Natural killer cell (primary cell): Measurements from ENCODE around the gene GBF1. TPM values are rescaled to one million over a fixed set of nuclear protein-coding genes. Genes with fewer than 3 reads are reported as not detected.

Experiments used
- ATAC-seq, 3 donors: fragments of 150-1000 bp in 2 of 3; fragments of 200-7000 bp in 1 of 3; cut with Tn5 transposase; 1 replicate in 1 of 3; 2 replicates in 2 of 3; pipeline ENCODE4 v1.10.0; 2021; ENCODE audit warnings: mild to moderate bottlenecking in 2 of 3, moderate library complexity in 2 of 3
- DNase-seq, 2 donors: peaks; one replicate each; pipeline versions ENCODE4 v3.0.0 to v3.0.0-alpha.2; 2013 to 2021; ENCODE audit warnings: mixed read lengths in 1 of 2
- H3K27ac ChIP-seq: one replicate; pipeline ENCODE4 v1.5.1; 2013; ENCODE audit warnings: mild to moderate bottlenecking, low read length
- H3K27me3 ChIP-seq: one replicate; pipeline ENCODE4 v1.6.1; 2013; ENCODE audit warnings: low read length; ENCODE audit not compliant: control insufficient read depth, insufficient read depth
- H3K36me3 ChIP-seq: one replicate; pipeline ENCODE4 v1.6.1; 2013; ENCODE audit warnings: low read length; ENCODE audit not compliant: control insufficient read depth, insufficient read depth
- H3K4me1 ChIP-seq: one replicate; pipeline ENCODE4 v1.6.1; 2013; ENCODE audit warnings: low read length; ENCODE audit not compliant: control insufficient read depth, insufficient read depth
- H3K4me3 ChIP-seq: one replicate; pipeline ENCODE4 v1.5.1; 2013; ENCODE audit warnings: low read length
- H3K9me3 ChIP-seq: one replicate; pipeline ENCODE4 v1.6.1; 2013; ENCODE audit warnings: low read length; ENCODE audit not compliant: control insufficient read depth, insufficient read depth
- H3K27ac Mint-ChIP-seq, 2 donors: one replicate each; pipeline ENCODE4 v1.8.0; 2022; ENCODE audit warnings: mild to moderate bottlenecking in 2 of 2, mixed read lengths in 2 of 2, moderate library complexity in 1 of 2
- H3K27me3 Mint-ChIP-seq, 2 donors: one replicate each; pipeline ENCODE4 v1.8.0; 2022; ENCODE audit warnings: low read depth in 2 of 2, mixed read lengths in 2 of 2
- H3K36me3 Mint-ChIP-seq: one replicate; pipeline ENCODE4 v1.8.0; 2022; ENCODE audit warnings: mixed read lengths
- H3K4me1 Mint-ChIP-seq, 2 donors: one replicate each; pipeline ENCODE4 v1.8.0; 2022; ENCODE audit warnings: mixed read lengths in 2 of 2
- H3K4me3 Mint-ChIP-seq: one replicate; pipeline ENCODE4 v1.8.0; 2022; ENCODE audit warnings: mild to moderate bottlenecking, moderate library complexity, mixed read lengths
- H3K9me3 Mint-ChIP-seq, 2 donors: one replicate each; pipeline ENCODE4 v1.8.0; 2022; ENCODE audit warnings: mixed read lengths in 2 of 2
- WGBS: methylation state at CpG from one replicate; pipeline ENCODE4 v1.1.7; 2013; ENCODE audit warnings: missing lambda C conversion rate; ENCODE audit not compliant: insufficient coverage; 5-methylcytosine and 5-hydroxymethylcytosine counted together
- intact Hi-C: fragments of 100-400 bp; cut with micrococcal nuclease; formaldehyde crosslinking; loops from one replicate; pipeline ENCODE4 v1.14.2; 2022
- total RNA-seq, 4 donors: library from RNA; stranded (reverse); fragments of 120-200 nt in 1 of 4; gene quantifications; one replicate each; pipeline versions ENCODE4 v1.2.3 to v1.2.4, GENCODE V29; 2013 to 2022
- TF ChIP-seq, protein P1 (sequence below): fragments of 200-600 bp; IDR thresholded peaks from one replicate; pipeline ENCODE4 v1.8.0; 2022; ENCODE audit warnings: antibody characterized with exemption

GBF1 gene
- total RNA-seq, 3 donors from 2014 or later (not counting 1 experiment from before 2014, with no cell fraction given): 48.2 to 52.5 (median 50.9) TPM

DNA sequence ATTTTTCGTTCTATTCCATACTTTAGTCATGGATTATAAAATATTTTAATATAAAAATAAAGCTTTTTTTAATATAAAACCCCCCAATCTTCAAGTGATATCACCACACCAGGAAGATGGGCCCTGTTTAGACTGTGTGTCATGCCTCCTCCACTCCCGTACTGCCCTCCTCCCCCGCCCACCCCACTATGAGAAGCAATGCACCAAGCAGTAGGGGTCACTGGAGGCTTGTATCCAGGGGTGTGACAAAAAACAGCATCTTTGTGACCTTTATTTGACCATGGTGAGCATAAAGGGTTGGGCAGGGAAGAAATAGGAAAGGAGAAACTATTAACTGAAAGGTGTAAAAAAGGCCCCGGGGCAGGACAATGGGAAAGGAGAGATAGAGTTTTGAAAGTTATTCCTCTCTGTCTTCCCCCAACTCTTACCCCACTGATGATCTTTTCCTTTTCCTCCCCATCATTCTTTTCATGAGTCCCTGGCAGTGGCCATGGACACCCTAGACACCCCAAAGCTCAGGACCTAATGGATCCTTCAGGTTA is 7.5 kb upstream of the GBF1 start:
- no peaks in the 10 kb centered on the region for H3K9me3 ChIP-seq
- Mint-ChIP-seq H3K4me1 (peaks cover 9 to 20% of the 10 kb centered on the region in 2 donors), H3K27me3 (peaks cover 44 to 71% of the 10 kb centered on the region in 2 donors), H3K9me3 (no peaks in the 10 kb centered on the region), H3K27ac (no peak overlapping the region), H3K4me3 (peak overlapping the region; percentile 28), H3K36me3 (no peaks in the 10 kb centered on the region)
- H3K4me3 ChIP-seq: no peak overlapping the region
- TF ChIP-seq, protein P1, sequence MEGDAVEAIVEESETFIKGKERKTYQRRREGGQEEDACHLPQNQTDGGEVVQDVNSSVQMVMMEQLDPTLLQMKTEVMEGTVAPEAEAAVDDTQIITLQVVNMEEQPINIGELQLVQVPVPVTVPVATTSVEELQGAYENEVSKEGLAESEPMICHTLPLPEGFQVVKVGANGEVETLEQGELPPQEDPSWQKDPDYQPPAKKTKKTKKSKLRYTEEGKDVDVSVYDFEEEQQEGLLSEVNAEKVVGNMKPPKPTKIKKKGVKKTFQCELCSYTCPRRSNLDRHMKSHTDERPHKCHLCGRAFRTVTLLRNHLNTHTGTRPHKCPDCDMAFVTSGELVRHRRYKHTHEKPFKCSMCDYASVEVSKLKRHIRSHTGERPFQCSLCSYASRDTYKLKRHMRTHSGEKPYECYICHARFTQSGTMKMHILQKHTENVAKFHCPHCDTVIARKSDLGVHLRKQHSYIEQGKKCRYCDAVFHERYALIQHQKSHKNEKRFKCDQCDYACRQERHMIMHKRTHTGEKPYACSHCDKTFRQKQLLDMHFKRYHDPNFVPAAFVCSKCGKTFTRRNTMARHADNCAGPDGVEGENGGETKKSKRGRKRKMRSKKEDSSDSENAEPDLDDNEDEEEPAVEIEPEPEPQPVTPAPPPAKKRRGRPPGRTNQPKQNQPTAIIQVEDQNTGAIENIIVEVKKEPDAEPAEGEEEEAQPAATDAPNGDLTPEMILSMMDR: no peak
- intact Hi-C loops: no loop called here
- 83% methylated on average over 1 of the region's 4 CpGs for WGBS
- DNase-seq: no peak
- peaks cover 17% of the 10 kb centered on the region for H3K27me3 ChIP-seq
- peaks cover 18% of the 10 kb centered on the region for H3K4me1 ChIP-seq
- no peaks in the 10 kb centered on the region for H3K36me3 ChIP-seq
- H3K27ac ChIP-seq: no peak overlapping the region
- ATAC-seq: no peak

DNA sequence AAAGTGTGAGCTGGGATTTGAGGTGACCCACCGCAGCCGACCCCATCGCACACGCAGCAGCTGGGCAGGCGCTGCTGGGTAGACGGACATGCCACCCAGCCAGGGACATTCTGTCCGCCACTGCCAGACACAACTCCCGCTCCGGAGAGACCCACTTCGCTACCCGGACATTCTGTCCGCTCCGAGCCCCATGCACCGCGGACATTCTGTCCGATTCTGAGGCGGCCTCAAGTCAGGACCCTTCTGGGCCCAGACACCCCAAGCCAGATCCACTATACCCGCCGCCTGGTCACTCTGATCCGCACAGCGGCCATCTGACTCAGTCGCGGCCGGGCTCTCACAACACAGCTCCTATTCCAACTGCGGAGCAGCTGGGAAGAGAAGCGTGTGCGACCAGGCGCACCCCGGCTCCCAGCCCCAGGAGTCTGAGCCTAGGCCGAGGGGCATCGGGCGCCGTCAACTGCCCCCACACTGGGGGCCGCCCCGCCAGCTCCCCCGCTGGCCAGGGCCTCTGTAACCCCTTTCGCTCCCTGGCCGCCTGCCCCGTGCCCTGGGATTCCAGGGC is 4.8 kb upstream of the GBF1 start:
- intact Hi-C loops: loop anchor here (10.0 kb wide), 1 partner anchor 404 kb away; the partner anchor contains the start of gene TRIM8
- H3K27ac Mint-ChIP-seq: no peak overlapping the region
- H3K4me1 Mint-ChIP-seq: peaks cover 22 to 32% of the 10 kb centered on the region in 2 donors
- ATAC-seq (no peak), DNase-seq (no peak)
- H3K4me3 Mint-ChIP-seq: peak overlapping the region; percentile 81
- 29% methylated on average over 39 of the region's 39 CpGs for WGBS
- TF ChIP-seq, protein P1: no peak
- Histone ChIP-seq H3K4me3 (no peak overlapping the region), H3K4me1 (peaks cover 26% of the 10 kb centered on the region), H3K9me3 (no peaks in the 10 kb centered on the region), H3K36me3 (no peaks in the 10 kb centered on the region), H3K27me3 (peaks cover 17% of the 10 kb centered on the region), H3K27ac (no peak overlapping the region)
- no peaks in the 10 kb centered on the region for H3K36me3 Mint-ChIP-seq
- H3K27me3 Mint-ChIP-seq: peaks cover 33 to 54% of the 10 kb centered on the region in 2 donors
- no peaks in the 10 kb centered on the region for H3K9me3 Mint-ChIP-seq

DNA sequence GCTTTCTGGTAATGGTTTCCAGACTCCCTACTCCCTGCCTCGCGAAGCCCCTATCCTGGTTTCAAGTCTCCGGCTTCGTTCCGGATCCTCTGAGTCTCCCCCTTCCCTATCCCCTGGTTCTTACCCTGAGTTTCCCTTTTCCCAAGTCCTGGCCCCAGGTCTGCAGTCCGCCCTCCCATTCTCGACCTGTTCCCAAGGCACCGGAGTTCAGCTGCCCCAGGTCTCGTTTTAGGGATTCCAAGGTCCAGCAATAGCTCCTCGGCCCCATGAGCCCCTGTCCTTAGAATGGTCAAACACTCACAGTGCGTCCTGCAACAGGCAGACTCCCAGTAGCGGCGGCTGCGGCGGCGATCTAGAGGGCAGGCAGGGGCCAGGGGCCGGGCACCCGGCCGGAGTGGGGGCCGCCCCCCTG is 4.3 kb upstream of the GBF1 start:
- Histone ChIP-seq H3K27ac (no peak overlapping the region), H3K4me1 (peaks cover 29% of the 10 kb centered on the region), H3K36me3 (no peaks in the 10 kb centered on the region), H3K9me3 (no peaks in the 10 kb centered on the region), H3K27me3 (peaks cover 15% of the 10 kb centered on the region), H3K4me3 (no peak overlapping the region)
- no peaks in the 10 kb centered on the region for H3K36me3 Mint-ChIP-seq
- ATAC-seq (no peak), DNase-seq (peak in 1 of 2 donors; percentile 28)
- TF ChIP-seq, protein P1: no peak
- intact Hi-C loops: loop anchor here (10.0 kb wide), 1 partner anchor 404 kb away; the partner anchor contains the start of gene TRIM8
- no peaks in the 10 kb centered on the region for H3K9me3 Mint-ChIP-seq
- peak overlapping the region in 1 of 2 donors; percentile 9 for H3K27ac Mint-ChIP-seq
- peak overlapping the region; percentile 81 for H3K4me3 Mint-ChIP-seq
- 5% methylated on average over 20 of the region's 20 CpGs for WGBS
- H3K4me1 Mint-ChIP-seq: peaks cover 26 to 37% of the 10 kb centered on the region in 2 donors
- peaks cover 29 to 49% of the 10 kb centered on the region in 2 donors for H3K27me3 Mint-ChIP-seq
